T1000 (cell line): ENCODE results near the gene STRC.
"Not testable (repeated sequence)": the region's sequence is repeated elsewhere in the genome, so short reads cannot be mapped to it uniquely, and the experiment has no call there.

Experiments
- DNase-seq: peaks from one replicate; lab custom pipeline; 2025; ENCODE audit warnings: mixed read lengths; lab: John Stamatoyannopoulos, UW

The STRC gene

DNA sequence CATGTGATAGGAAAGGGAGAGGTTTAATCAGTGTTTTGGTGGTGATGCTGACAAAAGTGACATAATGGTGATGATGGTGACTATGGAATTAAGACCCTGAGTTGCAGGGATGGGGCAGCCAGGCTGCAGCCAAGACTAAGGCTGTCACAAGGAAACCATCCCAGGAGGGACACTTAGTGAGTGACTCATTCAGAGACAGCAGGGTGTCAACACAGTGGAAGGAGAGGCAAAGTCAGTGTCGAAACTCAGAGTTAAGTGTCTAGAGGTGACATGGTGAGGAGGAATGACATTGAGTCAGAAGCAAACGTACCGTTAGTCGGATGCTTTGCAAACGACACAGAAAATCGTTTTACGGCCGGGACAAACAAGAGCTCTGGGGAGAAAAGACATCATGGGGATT is 54.8 kb downstream of the STRC start:
- not testable (repeated sequence) for DNase-seq

DNA sequence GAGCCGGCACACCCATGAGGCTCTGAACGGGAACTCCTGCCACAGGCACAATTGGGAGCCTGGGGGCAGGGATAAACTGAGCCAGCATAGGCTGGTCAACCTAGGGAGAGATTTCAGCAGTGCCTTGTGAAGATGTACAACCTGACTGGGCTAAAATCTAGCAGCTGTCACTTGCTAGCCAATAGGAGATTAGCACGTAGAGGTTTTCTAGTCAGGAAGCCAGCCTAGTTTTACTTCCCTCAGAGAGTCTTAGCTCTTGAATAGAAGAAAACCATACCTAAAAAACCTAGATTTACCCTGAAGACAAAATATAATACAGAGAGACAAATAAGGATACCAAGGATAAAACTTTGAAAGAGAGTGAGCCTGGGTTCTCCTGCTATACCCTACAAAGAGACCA is 55.8 kb downstream of the STRC start:
- not testable (repeated sequence) for DNase-seq

DNA sequence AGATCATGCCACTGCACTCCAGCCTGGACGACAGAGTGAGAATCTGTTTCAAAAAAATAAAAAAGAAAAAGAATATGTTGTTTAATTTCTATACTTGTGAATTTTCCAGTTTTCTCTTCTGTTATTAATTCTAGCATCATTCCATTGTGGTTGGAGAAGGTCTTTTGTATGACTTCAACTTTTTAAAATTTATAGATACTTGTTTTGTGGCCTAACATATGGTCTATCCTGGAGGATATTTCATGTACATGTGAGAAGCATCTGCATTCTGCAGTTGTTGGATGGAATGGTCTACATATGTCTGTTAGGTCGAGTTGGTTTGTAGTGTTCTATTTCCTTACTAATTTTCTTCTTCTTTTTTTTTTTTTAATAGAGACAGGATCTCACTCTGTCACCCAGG is 65.6 kb downstream of the STRC start:
- DNase-seq: no peak

DNA sequence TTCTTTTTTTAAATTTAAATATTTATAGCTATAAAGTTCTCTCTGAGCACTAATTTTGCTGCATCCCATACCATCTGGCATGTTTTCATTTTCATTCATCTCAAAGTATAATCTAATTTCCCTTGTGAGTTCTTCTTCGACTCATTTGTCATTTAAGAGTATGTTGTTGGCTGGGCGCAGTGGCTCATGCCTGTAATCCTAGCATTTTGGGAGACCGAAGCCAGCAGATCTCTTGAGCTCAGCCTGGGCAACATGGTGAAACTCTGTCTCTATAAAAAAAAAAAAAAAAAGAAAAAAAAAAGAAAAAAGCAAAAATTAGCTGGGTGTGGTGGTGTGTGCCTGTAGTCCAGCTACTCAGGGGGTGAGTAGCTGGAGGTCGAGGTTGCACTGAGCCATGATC is 66.3 kb downstream of the STRC start:
- no peak for DNase-seq

DNA sequence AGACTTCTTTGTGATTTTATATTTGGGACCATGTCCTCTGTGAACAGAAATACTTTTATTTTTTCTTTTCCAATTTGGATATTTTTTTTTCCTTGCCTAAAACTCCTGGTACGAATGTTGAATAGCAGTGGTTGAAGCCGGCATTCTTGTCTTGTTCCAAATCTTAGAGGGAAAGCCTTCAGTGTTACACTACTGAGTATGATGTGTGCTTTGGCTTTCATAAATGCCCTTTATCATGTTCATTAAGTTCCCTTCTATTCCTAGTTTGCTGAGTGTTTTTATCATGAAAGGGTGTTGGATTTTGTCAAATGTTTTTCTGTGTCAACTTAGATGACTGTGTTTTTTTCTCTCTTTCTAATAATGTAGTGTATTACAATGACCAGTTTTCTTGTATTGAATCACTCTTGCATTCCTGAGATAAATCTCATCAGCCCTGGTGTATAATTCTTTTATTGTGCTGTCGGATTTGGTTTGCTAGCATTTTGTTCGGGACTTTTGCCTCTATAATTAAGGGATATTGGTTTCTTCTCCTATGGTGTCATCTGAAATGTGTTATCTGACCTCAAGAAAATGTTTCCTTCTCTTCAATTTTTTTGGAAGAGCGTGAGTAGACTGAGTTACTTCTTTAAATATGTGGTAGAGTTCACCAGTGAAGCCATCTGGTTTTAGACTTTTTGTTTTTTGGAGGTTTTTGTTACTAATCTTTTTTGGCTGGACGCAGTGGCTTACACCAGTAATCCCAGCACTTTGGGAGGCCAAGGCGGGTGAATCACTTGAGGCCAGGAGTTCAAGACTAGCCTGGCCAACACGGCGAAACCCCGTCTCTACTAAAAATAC is 67.9 kb downstream of the STRC start:
- DNase-seq: no peak
